GM21529 (cell line): ENCODE measurements around the gene MAVS.

Experiments
- ATAC-seq: cut with Tn5 transposase; IDR thresholded peaks from one replicate; pipeline ENCODE4 v1.9.1; 2021; ENCODE audit not compliant: unreplicated experiment

MAVS gene

DNA sequence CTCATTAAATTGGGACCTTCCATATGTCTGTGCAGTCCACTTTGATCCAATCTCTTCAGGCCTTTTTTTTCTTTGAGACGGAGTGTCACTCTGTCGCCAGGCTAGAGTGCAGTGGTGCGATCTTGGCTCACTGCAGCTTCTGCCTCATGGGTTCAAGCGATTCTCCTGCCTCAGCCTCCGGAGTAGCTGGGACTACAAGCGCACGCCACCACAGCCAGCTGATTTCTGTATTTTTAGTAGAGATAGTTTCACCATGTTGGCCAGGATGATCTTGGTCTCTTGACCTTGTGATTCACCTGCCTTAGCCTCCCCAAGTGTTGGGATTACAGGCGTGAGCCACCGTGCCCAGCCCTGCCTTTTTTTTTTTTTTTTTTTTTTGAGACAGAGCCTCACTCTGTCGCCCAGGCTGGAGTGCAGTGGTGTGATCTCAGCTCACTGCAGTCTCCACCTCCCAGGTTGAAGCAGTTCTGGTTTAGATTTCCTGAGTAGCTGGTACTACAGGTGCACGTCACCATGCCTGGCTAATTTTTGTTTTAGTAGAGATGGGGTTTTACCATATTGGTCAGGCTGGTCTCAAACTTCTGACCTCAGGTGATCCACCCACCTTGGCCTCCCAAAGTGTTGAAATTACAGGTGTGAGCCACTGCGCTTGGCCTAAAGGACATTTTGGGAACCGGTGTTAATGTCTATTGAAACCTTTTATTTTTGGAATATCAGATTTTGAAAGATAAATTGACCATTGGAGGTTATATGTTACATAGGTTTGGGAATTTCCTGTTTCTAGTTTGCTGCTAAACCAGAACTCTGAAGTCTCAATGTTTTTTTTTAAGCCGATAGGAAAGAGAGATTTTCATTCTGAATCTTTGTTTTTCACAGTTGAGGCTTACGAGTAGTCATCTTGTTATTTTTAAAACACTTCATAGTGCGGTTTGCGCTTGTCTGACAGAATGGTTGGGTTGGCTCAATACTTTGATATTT is 60.4 kb downstream of the MAVS start:
- peak; percentile 88 for ATAC-seq

GRCh38 chr20:3908667-3909066 is 62.0 kb downstream of the MAVS start:
- ATAC-seq, result no peak

DNA sequence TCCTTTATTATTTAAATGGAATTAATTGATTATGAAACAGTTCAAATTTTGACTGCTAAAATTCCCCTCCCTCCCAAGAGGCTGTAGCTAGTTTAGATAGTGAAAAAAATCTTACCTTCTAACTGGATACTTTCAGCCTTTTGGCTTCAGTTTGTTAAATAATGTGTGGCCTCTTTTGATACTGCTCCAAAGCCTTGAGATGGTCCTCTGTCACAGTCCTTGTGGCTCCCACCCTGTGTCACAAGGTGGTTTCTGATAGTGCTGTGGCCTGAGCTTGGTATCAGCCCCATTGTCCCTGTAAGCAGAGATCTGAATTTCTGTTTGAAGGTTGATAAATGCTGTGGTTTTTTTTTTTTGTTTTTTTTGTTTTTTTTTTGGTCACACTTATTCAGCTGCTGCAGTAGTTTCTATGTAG is 63.3 kb downstream of the MAVS start:
- ATAC-seq, result no peak

GRCh38 chr20:3910853-3911252 is 64.2 kb downstream of the MAVS start:
- no peak for ATAC-seq

DNA sequence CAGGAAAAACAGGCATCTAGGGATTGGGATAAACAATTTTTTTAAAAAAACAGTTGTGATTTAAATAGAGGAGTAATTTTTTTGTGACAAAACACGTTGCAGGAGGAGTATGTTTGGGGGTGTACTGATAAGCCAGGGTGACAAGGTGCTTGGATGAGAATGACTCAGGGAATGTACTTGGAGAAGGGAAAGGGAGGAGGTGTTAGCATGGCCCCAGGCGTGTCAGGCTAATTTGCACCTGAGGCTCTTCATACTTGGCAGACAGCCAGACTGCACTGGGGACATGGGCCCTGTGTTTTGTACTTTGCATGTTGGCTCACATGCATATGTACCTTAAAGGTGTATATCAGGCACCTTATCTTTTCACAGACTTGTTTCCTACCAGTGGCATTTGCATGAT is 65.3 kb downstream of the MAVS start:
- no peak for ATAC-seq

DNA sequence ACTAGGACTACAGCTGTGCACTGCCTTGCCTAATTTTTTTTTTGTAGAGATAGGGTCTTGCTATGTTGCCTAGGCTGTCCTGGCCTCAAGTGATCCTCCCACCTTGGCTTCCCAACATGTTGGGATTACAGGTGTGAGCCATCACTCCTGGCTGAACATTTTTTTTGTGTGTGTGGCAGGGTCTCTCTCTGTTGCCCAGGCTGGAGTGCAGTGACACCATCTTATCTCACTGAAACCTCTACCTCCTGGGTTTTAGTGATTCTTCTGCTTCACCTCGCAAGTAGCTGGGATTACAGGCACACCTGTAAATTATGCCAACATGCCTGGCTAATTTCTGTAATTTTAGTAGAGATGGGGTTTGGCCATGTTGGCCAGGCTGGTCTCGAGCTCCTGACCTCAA is 67.8 kb downstream of the MAVS start:
- ATAC-seq, result no peak

DNA sequence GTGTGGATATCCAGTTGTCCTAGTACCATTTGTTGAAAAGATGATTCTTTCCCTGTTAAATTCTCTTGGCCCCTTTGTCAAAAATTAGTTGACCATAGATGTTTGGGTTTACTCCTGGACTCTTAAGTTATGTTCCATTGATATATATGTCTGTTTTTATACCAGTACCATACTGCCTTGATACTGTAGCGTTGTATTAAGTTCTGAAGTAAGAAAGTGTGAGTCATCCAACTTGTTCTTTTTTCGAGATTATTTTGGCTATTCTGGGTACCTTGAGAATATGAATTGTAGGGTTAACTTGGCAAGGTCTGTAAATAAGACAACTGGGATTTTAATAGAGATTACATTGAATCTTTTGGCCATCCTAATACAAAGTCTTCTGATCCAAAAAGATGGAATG is 69.1 kb downstream of the MAVS start:
- no peak for ATAC-seq

DNA sequence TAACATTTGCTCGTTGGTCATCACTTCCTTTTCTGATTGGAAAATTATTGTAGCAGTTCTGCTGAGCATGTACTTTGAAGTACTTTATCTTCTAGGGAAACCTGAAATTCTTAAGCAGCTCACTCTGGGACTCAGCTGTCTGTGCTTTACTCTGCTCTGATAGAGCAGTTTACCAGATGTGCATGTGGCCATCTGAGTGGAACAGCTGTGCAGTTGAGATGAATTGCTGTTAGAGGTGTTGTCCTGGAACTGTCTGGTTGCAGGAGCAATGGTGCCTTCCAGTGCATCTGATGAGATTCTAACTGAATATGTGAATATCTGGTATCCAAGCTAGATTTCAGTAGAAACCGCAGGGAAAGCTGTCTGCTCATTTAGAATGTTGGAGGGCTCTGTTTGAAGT is 69.7 kb downstream of the MAVS start:
- no peak for ATAC-seq

- no peak for ATAC-seq
Measured at GRCh38 chr20:3919352-3919751, 72.7 kb downstream of the MAVS start.

DNA sequence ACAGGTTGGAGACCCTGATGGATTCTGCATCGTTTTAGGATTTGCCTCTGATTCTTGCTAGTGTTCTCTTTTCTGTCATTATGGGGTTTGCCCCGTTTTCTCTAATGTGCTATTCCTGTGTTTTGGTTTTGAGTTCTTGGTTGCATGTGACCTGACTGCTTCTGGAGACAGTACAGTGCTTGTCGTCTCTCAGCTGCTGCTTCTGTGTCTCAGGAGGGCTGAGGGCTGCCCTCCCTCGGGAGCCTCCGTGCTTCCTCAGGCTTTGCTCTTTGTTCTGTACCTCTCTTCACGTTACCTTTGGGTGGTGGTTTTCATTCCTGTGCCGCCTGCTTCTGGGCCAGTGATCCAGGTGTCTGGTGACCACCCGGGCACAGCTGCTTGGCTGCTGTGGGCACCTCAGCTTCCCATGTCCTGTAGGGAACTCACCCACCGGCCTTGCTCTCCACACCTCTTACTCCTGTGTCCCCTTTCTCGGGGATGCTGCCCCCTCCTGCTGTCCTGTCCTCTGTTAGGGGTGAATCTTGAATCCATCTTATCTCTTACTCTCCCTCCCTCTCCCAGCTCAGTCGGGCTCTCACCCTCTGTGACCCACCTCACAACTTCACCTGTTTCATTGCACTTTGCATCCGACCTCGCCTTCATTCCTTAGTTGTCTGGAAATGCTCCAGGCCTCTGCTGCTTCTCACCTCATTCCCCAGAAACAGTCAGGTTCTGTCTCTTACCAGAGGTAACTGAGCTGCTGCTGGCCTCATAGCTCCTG is 75.8 kb downstream of the MAVS start:
- ATAC-seq, result no peak

DNA sequence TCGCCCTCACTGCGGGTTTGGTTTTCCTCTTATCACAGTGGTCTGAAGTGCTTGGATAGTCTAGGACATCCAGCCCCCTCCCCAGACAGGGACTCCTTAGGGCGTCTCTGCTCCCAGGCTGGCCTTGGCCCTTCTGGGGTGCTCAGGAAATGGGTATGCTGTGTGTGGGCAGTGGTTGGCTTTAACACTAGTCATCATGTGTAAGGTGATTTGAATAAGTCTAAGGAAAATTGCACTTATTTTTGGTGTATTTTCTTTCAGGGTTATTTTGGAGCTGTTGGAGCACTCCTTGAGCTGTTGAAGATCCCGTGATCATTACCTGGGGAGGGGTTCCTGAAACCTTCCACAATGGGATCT is 76.3 kb downstream of the MAVS start:
- ATAC-seq, result no peak

DNA sequence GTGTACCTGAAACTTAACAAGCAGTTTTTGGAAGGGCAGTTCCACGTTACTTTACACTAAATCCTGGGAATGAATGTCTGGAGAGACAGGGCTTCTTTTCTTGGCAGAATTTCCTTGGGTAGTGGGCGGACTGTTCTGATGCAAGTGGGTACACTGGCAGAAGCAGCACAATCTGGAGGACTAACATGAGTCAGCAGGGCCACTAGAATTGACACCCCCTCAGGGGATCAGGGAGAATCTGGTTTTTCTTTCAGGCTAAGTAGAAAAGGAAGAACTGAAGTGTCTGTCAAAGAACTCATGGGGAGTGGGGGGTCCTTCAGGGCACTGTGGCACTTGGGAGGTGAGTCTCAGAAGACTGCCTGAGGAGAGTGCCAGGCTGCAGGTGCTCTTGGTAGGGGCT is 77.2 kb downstream of the MAVS start:
- no peak for ATAC-seq

DNA sequence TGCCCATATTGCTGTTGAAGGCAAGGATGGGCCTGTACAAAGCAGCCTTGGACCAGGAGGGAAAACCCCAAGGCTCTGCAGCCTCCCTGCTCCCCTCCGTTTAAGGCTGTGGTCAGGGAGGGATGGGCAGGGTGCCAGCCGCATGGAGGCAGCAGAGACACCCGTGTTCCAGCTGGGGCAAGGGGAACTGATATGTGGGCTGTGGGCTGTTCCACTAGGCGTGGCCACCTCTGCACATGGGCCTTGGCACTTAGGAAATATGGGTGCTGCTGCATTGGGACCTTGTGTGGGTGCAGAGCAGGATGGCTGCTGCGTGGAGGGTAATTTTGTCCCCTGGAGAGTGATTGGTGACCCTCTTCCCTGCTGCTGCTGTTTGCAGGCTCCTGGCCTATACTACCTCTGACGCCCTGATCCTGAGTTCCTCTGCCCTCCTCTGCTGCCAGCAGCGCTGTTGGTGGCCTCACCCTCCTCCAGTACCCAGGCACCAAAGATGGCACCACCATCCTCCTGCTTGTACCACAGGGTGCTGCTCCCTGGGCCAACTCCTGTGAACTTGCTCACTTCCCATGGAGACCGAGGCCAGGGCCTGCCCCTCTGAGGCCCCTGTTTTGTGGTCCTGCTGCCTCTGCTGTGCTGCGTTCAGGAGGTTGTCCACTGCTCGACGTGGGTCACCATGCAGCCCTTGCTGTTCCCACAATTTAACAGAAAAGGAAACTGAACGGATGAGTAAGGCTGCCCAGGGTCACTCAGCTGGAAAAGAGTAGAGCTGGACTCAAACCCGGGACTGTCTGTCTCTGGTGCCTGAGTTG is 77.9 kb downstream of the MAVS start:
- no peak for ATAC-seq

DNA sequence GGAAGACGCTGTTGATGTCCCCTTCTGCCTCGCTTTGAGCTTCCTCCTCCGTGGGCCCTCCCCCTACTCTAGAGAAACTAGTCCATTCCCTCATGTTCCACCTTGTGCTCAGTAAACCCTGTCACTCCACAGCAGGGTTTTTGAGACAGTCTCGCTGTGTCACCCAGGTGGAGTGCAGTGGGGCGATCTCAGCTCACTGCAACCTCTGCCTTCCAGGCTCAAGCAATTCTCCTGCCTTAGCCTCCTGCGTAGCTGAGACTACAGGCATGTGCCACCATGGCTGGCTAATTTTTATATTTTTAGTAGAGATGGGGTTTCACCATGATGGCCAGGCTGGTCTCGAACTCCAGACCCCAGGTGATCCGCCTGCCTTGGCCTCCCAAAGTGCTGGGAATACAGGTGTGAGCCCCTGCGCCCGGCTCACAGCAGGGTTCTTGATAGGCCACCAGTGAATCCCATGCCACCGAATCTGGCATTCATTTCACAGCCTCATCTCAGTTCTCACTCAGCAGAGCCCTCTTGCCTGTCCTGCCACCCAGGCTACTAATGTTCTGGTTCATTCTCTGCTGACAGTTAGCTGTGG is 78.6 kb downstream of the MAVS start:
- no peak for ATAC-seq
